Prostate gland (tissue), 2 donors: Measurements from ENCODE around the gene STX10. TPM values are rescaled to one million over a fixed set of nuclear protein-coding genes. Genes with fewer than 3 reads are reported as not detected.

Source experiments
- DNase-seq: peaks from one replicate; pipeline ENCODE4 v3.0.0-alpha.2; 2019; ENCODE audit warnings: low spot score
- H3K27ac ChIP-seq, 2 donors: fragments of 200-600 bp; sonication (generic); 2 replicates each; pipeline ENCODE4 v1.5.1; 2017 to 2019
- H3K27me3 ChIP-seq: fragments of 200-600 bp; sonication (generic); replicated peaks from 2 replicates; pipeline ENCODE4 v1.5.1; 2019; ENCODE audit not compliant: insufficient read depth
- H3K36me3 ChIP-seq, 2 donors: fragments of 200-600 bp; sonication (generic); 1 replicate in 1 of 2; 2 replicates in 1 of 2; pipeline versions ENCODE4 v1.5.1 to v1.8.1; 2017 to 2019
- H3K4me1 ChIP-seq: fragments of 200-600 bp; sonication (generic); replicated peaks from 2 replicates; pipeline ENCODE4 v1.5.1; 2019
- H3K4me3 ChIP-seq, 2 donors: fragments of 200-600 bp; sonication (generic); 2 replicates each; pipeline ENCODE4 v1.5.1; 2017 to 2019
- H3K9me3 ChIP-seq: fragments of 200-600 bp; sonication (generic); 2 replicates; pipeline ENCODE4 v1.5.1; 2017
- POLR2A ChIP-seq: fragments of 450-650 bp; IDR thresholded peaks from one replicate; pipeline ENCODE4 v1.6.1; 2016; ENCODE audit warnings: antibody characterized with exemption, mild to moderate bottlenecking
- POLR2AphosphoS5 ChIP-seq: sonication (generic); formaldehyde crosslinking; IDR thresholded peaks from one replicate; pipeline ENCODE4 v1.6.1; 2017; ENCODE audit warnings: antibody characterized with exemption
- WGBS: methylation state at CpG from one replicate; pipeline ENCODE4 v1.1.5; 2018; 5-methylcytosine and 5-hydroxymethylcytosine counted together
- intact Hi-C: fragments of 100-400 bp; cut with DNase I; formaldehyde crosslinking; loops from one replicate; pipeline ENCODE4 v1.14.2; 2022
- total RNA-seq, 2 donors: library from RNA; depleted of rRNA; stranded (reverse); fragments of >200 nt; gene quantifications; one replicate each; pipeline ENCODE4 v1.1.0, GENCODE V29; 2016
- TF ChIP-seq, protein P1 (sequence below), 4 experiments: fragments of 200-600 bp in 2 of 4; fragments of 450-650 bp in 2 of 4; sonication (generic) in 2 of 4; IDR thresholded peaks; 1 replicate in 3 of 4; 2 replicates in 1 of 4; pipeline ENCODE4 v1.5.1; 2016 to 2019; ENCODE audit warnings: antibody characterized with exemption in 4 of 4, mild to moderate bottlenecking in 2 of 4, moderate library complexity in 2 of 4

The STX10 gene
- total RNA-seq, 2 donors from 2014 or later, result 42.5 to 48.6 TPM

DNA sequence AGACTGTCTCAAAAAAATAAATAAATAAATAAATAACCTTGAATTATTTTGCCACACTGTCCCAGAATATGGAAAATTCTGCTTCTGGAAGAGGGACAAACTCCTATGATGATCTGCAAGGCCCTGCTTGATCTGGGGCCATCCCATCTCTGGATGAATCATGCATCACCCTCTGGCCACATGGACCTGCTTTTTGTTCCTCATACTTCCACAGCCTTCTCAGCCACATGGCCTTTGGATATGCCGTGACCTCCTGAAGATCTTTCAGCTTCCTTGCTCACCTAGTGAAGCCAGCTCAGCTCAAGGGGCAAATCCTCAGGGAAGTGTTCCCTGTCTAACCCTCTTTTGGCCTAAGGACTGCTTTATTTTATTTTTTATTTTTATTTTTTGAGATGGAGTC is 10.4 kb upstream of the STX10 start:
- no peaks in the 10 kb centered on the region for H3K27me3 ChIP-seq
- TF ChIP-seq, protein P1, sequence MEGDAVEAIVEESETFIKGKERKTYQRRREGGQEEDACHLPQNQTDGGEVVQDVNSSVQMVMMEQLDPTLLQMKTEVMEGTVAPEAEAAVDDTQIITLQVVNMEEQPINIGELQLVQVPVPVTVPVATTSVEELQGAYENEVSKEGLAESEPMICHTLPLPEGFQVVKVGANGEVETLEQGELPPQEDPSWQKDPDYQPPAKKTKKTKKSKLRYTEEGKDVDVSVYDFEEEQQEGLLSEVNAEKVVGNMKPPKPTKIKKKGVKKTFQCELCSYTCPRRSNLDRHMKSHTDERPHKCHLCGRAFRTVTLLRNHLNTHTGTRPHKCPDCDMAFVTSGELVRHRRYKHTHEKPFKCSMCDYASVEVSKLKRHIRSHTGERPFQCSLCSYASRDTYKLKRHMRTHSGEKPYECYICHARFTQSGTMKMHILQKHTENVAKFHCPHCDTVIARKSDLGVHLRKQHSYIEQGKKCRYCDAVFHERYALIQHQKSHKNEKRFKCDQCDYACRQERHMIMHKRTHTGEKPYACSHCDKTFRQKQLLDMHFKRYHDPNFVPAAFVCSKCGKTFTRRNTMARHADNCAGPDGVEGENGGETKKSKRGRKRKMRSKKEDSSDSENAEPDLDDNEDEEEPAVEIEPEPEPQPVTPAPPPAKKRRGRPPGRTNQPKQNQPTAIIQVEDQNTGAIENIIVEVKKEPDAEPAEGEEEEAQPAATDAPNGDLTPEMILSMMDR (IDR thresholded peaks at IDR 0.05), result no peak
- TF ChIP-seq POLR2A (no peak), POLR2AphosphoS5 (no peak)
- DNase-seq, result no peak
- H3K4me1 ChIP-seq, result peaks cover 14% of the 10 kb centered on the region
- WGBS, result 79% methylated on average over 1 of the region's 1 CpG
- no peaks in the 10 kb centered on the region for H3K36me3 ChIP-seq
- H3K4me3 ChIP-seq, result no peak overlapping the region
- intact Hi-C loops, result no loop called here
- no peaks in the 10 kb centered on the region for H3K9me3 ChIP-seq
- H3K27ac ChIP-seq, result no peak overlapping the region

DNA sequence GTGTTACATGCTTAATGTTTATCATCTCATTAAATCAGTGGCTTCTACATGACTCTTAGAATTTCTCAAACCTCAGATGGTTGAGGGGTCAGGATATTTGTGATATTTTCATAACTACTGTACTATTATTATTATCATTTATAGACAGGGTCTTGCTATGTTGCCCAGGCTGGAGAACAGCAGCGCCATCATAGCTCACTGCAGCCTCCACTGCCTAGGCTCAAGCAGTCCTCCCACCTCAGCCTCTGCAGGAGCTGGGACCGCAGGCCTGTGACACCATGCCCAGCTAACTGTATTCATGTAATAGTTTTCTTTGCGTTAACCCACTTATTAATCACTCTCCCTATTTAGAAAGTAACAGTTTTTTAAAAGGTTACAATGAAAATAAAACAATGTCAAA is 9.5 kb upstream of the STX10 start:
- TF ChIP-seq, protein P1 (IDR thresholded peaks at IDR 0.05), result no peak
- TF ChIP-seq POLR2AphosphoS5 (no peak), POLR2A (no peak)
- WGBS, result 87% methylated on average over 3 of the region's 3 CpGs
- H3K4me3 ChIP-seq, result no peak overlapping the region
- no peak for DNase-seq
- H3K9me3 ChIP-seq, result no peaks in the 10 kb centered on the region
- no peaks in the 10 kb centered on the region for H3K36me3 ChIP-seq
- peaks cover 14% of the 10 kb centered on the region for H3K4me1 ChIP-seq
- no peaks in the 10 kb centered on the region for H3K27me3 ChIP-seq
- intact Hi-C loops, result loop anchor here (10.0 kb wide), 1 partner anchor 705 kb away; no protein-coding TSS in a partner anchor
- no peak overlapping the region for H3K27ac ChIP-seq

DNA sequence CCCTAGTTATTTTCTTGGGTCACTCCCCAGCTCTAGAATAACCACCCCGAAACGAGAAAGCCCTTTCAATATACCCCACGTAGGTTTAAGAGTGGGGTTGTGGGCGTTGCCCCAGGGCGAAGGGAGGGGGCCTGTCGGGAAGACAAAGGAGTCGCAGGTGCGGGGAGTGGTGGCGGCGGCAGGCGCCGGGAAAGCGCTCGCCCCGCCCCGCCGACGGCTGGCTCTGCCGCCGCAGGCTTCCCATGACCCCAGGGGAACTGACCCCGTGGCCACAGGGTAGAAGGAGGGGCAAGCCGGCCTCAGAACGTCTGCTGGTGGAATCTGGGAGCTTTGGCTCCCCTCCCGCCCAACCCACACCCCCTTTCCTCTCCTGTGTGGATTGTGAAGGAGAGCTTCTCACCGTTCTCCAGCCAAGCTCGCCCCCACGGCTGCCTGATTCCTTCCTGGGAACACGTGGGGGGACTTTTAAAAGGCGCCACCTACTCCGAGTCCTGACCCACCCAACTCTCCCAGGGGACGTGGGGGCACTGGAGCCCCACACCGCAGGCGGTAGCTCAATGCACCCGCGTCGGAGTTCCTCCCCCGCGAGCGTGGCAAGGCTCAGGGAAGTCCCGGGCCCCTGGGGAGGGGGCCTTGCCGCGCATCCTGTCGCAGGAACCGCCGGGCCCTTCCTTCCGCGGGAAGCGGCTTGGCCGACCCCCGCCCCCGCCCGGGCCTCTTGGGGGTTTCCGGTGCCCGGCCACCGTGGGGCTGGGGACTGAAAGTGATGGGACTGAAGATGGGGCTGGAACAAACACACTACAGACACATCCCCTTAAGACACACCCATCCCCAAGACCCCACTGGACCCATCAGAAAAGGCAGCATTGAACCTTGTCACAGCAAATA is 5.5 kb upstream of the STX10 start:
- intact Hi-C loops, result loop anchor here (10.0 kb wide), 1 partner anchor 709 kb away; no protein-coding TSS in a partner anchor
- Histone ChIP-seq H3K27ac (peak overlapping the region; percentile 98 to 100), H3K27me3 (no peaks in the 10 kb centered on the region), H3K36me3 (no peaks in the 10 kb centered on the region), H3K9me3 (no peaks in the 10 kb centered on the region), H3K4me1 (peaks cover 6% of the 10 kb centered on the region), H3K4me3 (peak overlapping the region; percentile 83 to 89)
- TF ChIP-seq POLR2AphosphoS5, result no peak
- TF ChIP-seq, protein P1 (IDR thresholded peaks at IDR 0.05), result peak in 1 of 4 experiments; percentile 8
- peak; percentile 37 for DNase-seq
- WGBS, result 7% methylated on average over 49 of the region's 55 CpGs

DNA sequence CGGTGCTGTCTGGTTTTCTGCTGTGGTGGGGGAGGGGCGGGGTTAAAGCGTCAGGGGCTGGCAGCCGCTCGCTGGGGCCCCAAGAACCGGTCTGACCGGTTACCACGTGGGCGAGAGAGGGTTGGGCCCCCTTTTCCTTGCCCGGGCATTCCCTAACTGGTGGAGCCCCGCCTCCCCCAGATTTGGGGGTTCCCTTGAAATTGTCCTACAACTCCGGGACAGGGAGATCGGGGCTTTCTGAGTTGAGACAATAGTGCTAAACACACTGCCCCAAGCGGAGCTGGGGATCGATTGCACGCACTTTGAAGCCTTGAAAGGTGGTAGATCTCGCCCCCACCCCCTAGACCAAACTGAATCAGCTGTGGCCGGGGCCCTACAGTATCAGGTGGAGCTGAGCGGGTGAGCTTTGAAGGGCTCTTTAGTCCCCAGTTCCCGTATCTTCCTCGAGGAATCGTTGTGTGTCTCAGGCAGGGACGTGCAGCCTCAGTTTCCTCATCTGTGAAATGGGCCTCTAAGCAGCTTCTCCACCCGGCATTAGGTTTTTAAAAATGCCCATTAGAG is 4.8 kb upstream of the STX10 start:
- H3K27ac ChIP-seq, result peak overlapping the region; percentile 98 to 100
- peak overlapping the region; percentile 83 to 89 for H3K4me3 ChIP-seq
- no peaks in the 10 kb centered on the region for H3K27me3 ChIP-seq
- H3K9me3 ChIP-seq, result no peaks in the 10 kb centered on the region
- intact Hi-C loops, result loop anchor here (5.0 to 10.0 kb wide), 2 partner anchors 107 to 710 kb away; no protein-coding TSS in a partner anchor
- peaks cover 6% of the 10 kb centered on the region for H3K4me1 ChIP-seq
- TF ChIP-seq, protein P1 (IDR thresholded peaks at IDR 0.05), result no peak
- TF ChIP-seq POLR2AphosphoS5 (peak; percentile 79), POLR2A (peak; percentile 27)
- WGBS, result 4% methylated on average over 24 of the region's 24 CpGs
- H3K36me3 ChIP-seq, result no peaks in the 10 kb centered on the region
- peak; percentile 91 for DNase-seq
